ENCODE results near the gene TSACC. TPM values are rescaled to one million over a fixed set of nuclear protein-coding genes. Genes with fewer than 3 reads are reported as not detected.

Gene TSACC
- not detected for total RNA-seq

GRCh38 chr1:156338180-156338976 is at the start of gene TSACC, which contains the start of gene CCT3:
TSACC (plus strand) TSS chr1:156338526; CDS start chr1:156339758, 1,232 bp downstream.
CCT3 (minus strand) TSS chr1:156338292; CDS start chr1:156338184, 108 bp downstream.
- ATAC-seq (peak; percentile 98), DNase-seq (ENCODE audit: low spot score) (peak; percentile 99)
- Mint-ChIP-seq H3K4me3 (peak within 1 kb of the TSS; percentile 97), H3K4me1 (ENCODE audit: low read depth in 2 of 2) (peaks cover 32 to 41% of the 10 kb centered on the region in 2 donors), H3K27me3 (no peaks in the 10 kb centered on the region), H3K36me3 (peaks cover 34% of the 10 kb centered on the region), H3K27ac (peak within 1 kb of the TSS; percentile 91 to 92), H3K9me3 (no peaks in the 10 kb centered on the region)

- Mint-ChIP-seq H3K4me1 (ENCODE audit: low read depth in 2 of 2) (peaks cover 10 to 18% of the 10 kb centered on the region in 2 donors), H3K27me3 (no peaks in the 10 kb centered on the region), H3K9me3 (no peaks in the 10 kb centered on the region), H3K4me3 (no peak overlapping the region), H3K27ac (no peak overlapping the region), H3K36me3 (no peaks in the 10 kb centered on the region)
- no peak for DNase-seq (ENCODE audit: low spot score)
- no peak for ATAC-seq
Observed at GRCh38 chr1:156289857-156290256, 48.5 kb upstream of the TSACC start.

GRCh38 chr1:156291226-156292061 is 46.9 kb upstream of the TSACC start:
- no peaks in the 10 kb centered on the region for H3K27me3 Mint-ChIP-seq
- H3K4me1 Mint-ChIP-seq (ENCODE audit: low read depth in 2 of 2), result peaks cover 15 to 21% of the 10 kb centered on the region in 2 donors
- no peaks in the 10 kb centered on the region for H3K9me3 Mint-ChIP-seq
- peak; percentile 78 for DNase-seq (ENCODE audit: low spot score)
- peak overlapping the region; percentile 40 to 79 for H3K27ac Mint-ChIP-seq
- no peaks in the 10 kb centered on the region for H3K36me3 Mint-ChIP-seq
- peak overlapping the region; percentile 73 for H3K4me3 Mint-ChIP-seq
- ATAC-seq, result peak; percentile 87 to 90

GRCh38 chr1:156293098-156293434 is 45.3 kb upstream of the TSACC start:
- Mint-ChIP-seq H3K9me3 (no peaks in the 10 kb centered on the region), H3K4me3 (peak overlapping the region; percentile 35), H3K36me3 (no peaks in the 10 kb centered on the region), H3K27ac (no peak overlapping the region), H3K27me3 (no peaks in the 10 kb centered on the region), H3K4me1 (ENCODE audit: low read depth in 2 of 2) (peaks cover 15 to 21% of the 10 kb centered on the region in 2 donors)
- ATAC-seq, result no peak
- DNase-seq (ENCODE audit: low spot score), result no peak

GRCh38 chr1:156293895-156294294 is 44.4 kb upstream of the TSACC start:
- Mint-ChIP-seq H3K27me3 (no peaks in the 10 kb centered on the region), H3K4me1 (ENCODE audit: low read depth in 2 of 2) (peaks cover 15 to 21% of the 10 kb centered on the region in 2 donors), H3K4me3 (no peak overlapping the region), H3K36me3 (no peaks in the 10 kb centered on the region), H3K27ac (no peak overlapping the region), H3K9me3 (no peaks in the 10 kb centered on the region)
- ATAC-seq, result no peak
- no peak for DNase-seq (ENCODE audit: low spot score)

- H3K4me3 Mint-ChIP-seq, result peak within 1 kb of the TSS; percentile 86
- H3K27me3 Mint-ChIP-seq, result no peaks in the 10 kb centered on the region
- ATAC-seq (peak; percentile 72 to 74), DNase-seq (ENCODE audit: low spot score) (no peak)
- H3K9me3 Mint-ChIP-seq, result no peaks in the 10 kb centered on the region
- peak within 1 kb of the TSS; percentile 16 to 82 for H3K27ac Mint-ChIP-seq
- no peaks in the 10 kb centered on the region for H3K36me3 Mint-ChIP-seq
- peaks cover 15 to 21% of the 10 kb centered on the region in 2 donors for H3K4me1 Mint-ChIP-seq (ENCODE audit: low read depth in 2 of 2)
Observed at GRCh38 chr1:156295391-156295947, 42.9 kb upstream of the TSACC start, which contains the start of gene GLMP. GLMP (minus strand) TSS chr1:156295679; CDS start chr1:156295645, 34 bp downstream.

- H3K27me3 Mint-ChIP-seq, result no peaks in the 10 kb centered on the region
- ATAC-seq, result peak in 1 of 2 donors; percentile 16
- no peaks in the 10 kb centered on the region for H3K9me3 Mint-ChIP-seq
- no peak for DNase-seq (ENCODE audit: low spot score)
- peaks cover 7 to 12% of the 10 kb centered on the region in 2 donors for H3K4me1 Mint-ChIP-seq (ENCODE audit: low read depth in 2 of 2)
- no peaks in the 10 kb centered on the region for H3K36me3 Mint-ChIP-seq
- H3K27ac Mint-ChIP-seq, result no peak within 1 kb of the TSS
- H3K4me3 Mint-ChIP-seq, result no peak within 1 kb of the TSS
Observed at GRCh38 chr1:156298852-156299357, 39.4 kb upstream of the TSACC start, which contains the start of gene VHLL. VHLL (minus strand) TSS chr1:156299307; CDS start chr1:156299189, 118 bp downstream.

GRCh38 chr1:156303241-156303640 is 35.1 kb upstream of the TSACC start:
- ATAC-seq, result no peak
- no peaks in the 10 kb centered on the region for H3K27me3 Mint-ChIP-seq
- H3K9me3 Mint-ChIP-seq, result no peaks in the 10 kb centered on the region
- H3K27ac Mint-ChIP-seq, result no peak overlapping the region
- H3K36me3 Mint-ChIP-seq, result peaks cover 10% of the 10 kb centered on the region
- no peak overlapping the region for H3K4me3 Mint-ChIP-seq
- H3K4me1 Mint-ChIP-seq (ENCODE audit: low read depth in 2 of 2), result no peaks in the 10 kb centered on the region
- no peak for DNase-seq (ENCODE audit: low spot score)

GRCh38 chr1:156305215-156305614 is 33.1 kb upstream of the TSACC start:
- H3K27ac Mint-ChIP-seq, result no peak overlapping the region
- peaks cover 19% of the 10 kb centered on the region for H3K36me3 Mint-ChIP-seq
- ATAC-seq, result no peak
- no peaks in the 10 kb centered on the region for H3K9me3 Mint-ChIP-seq
- DNase-seq (ENCODE audit: low spot score), result no peak
- peaks cover 0 to 3% of the 10 kb centered on the region in 2 donors for H3K4me1 Mint-ChIP-seq (ENCODE audit: low read depth in 2 of 2)
- H3K4me3 Mint-ChIP-seq, result no peak overlapping the region
- H3K27me3 Mint-ChIP-seq, result no peaks in the 10 kb centered on the region

GRCh38 chr1:156308078-156308477 is 30.2 kb upstream of the TSACC start:
- Mint-ChIP-seq H3K27ac (no peak overlapping the region), H3K4me3 (no peak overlapping the region), H3K36me3 (peaks cover 25% of the 10 kb centered on the region), H3K27me3 (no peaks in the 10 kb centered on the region), H3K9me3 (no peaks in the 10 kb centered on the region), H3K4me1 (ENCODE audit: low read depth in 2 of 2) (peaks cover 0 to 5% of the 10 kb centered on the region in 2 donors)
- ATAC-seq (no peak), DNase-seq (ENCODE audit: low spot score) (no peak)

GRCh38 chr1:156310962-156311361 is 27.4 kb upstream of the TSACC start:
- no peaks in the 10 kb centered on the region for H3K9me3 Mint-ChIP-seq
- no peak overlapping the region for H3K27ac Mint-ChIP-seq
- no peak for ATAC-seq
- peaks cover 41% of the 10 kb centered on the region for H3K36me3 Mint-ChIP-seq
- no peak for DNase-seq (ENCODE audit: low spot score)
- no peaks in the 10 kb centered on the region for H3K27me3 Mint-ChIP-seq
- H3K4me3 Mint-ChIP-seq, result no peak overlapping the region
- peaks cover 0 to 5% of the 10 kb centered on the region in 2 donors for H3K4me1 Mint-ChIP-seq (ENCODE audit: low read depth in 2 of 2)

- Mint-ChIP-seq H3K27me3 (no peaks in the 10 kb centered on the region), H3K9me3 (no peaks in the 10 kb centered on the region), H3K4me3 (no peak overlapping the region), H3K36me3 (peaks cover 36% of the 10 kb centered on the region), H3K27ac (no peak overlapping the region), H3K4me1 (ENCODE audit: low read depth in 2 of 2) (peaks cover 0 to 4% of the 10 kb centered on the region in 2 donors)
- no peak for ATAC-seq
- DNase-seq (ENCODE audit: low spot score), result no peak
Observed at GRCh38 chr1:156316909-156317308, 21.4 kb upstream of the TSACC start.

- ATAC-seq (no peak), DNase-seq (ENCODE audit: low spot score) (no peak)
- Mint-ChIP-seq H3K4me3 (no peak overlapping the region), H3K27ac (no peak overlapping the region), H3K4me1 (ENCODE audit: low read depth in 2 of 2) (peaks cover 0 to 6% of the 10 kb centered on the region in 2 donors), H3K9me3 (no peaks in the 10 kb centered on the region), H3K27me3 (no peaks in the 10 kb centered on the region), H3K36me3 (peaks cover 28% of the 10 kb centered on the region)
Observed at GRCh38 chr1:156319664-156320063, 18.7 kb upstream of the TSACC start.
